ENCODE data around the gene ATP9B. TPM values are rescaled to one million over a fixed set of nuclear protein-coding genes. Genes with fewer than 3 reads are reported as not detected.

Gene ATP9B
- total RNA-seq (2022; extraction: Qiagen RNA extraction; ENCODE audit: low read depth): 13.8 to 21.2 TPM (median 18.3 TPM) in 5 replicates

DNA sequence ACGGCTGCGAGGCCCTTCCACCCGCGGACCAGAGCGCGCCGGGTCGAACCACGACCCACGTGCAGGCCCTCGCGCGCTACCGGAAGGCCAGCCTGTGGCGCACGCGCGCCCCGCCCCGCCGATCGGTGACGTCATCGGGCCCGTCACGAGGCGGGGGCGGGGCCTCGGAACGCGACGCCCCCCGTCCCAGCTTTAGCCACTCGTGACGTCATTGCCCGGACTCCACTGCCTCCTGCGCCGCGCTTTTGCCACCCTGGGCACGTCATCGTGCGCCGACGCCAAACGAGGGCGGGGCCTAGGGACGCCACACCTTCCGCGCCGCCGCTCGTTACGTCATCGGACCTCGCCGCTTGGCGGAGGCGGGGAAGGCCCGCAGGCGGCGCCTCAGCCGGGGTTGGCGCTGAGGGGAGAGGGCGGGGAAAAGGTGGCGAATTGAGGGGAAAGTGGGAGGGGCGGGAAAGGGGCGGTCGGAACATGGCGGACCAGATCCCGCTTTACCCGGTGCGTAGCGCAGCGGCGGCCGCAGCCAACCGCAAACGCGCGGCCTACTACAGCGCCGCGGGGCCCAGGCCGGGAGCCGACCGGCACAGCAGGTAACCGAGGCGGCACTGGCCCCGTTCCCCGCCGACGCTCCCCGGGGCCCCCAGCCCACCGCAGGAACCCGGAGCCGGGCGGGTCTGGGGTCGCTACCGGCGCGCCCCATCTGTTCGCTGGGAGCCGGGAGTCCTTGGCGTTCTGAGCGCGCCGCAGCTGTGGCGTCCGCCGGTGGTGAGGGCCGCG lies at the start of gene ATP9B:
Gene ATP9B, plus strand, starts transcription at position 458 of the 780 bp plus-strand sequence. Its CDS starts 17 bp downstream, at position 475.

DNA sequence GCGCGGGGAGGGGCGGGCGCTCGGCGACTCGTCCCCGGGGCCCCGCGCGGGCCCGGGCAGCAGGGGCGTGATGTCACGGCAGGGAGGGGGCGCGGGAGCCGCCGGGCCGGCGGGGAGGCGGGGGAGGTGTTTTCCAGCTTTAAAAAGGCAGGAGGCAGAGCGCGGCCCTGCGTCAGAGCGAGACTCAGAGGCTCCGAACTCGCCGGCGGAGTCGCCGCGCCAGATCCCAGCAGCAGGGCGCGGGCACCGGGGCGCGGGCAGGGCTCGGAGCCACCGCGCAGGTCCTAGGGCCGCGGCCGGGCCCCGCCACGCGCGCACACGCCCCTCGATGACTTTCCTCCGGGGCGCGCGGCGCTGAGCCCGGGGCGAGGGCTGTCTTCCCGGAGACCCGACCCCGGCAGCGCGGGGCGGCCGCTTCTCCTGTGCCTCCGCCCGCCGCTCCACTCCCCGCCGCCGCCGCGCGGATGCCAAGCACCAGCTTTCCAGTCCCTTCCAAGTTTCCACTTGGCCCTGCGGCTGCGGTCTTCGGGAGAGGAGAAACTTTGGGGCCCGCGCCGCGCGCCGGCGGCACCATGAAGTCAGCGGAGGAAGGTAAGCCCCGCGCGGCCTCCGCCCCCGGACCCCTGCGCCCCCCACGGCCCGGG lies 326.7 kb downstream of the ATP9B start, which contains the start of gene NFATC1:
Gene NFATC1, plus strand, starts transcription at position 170 of the 644 bp plus-strand sequence. Its CDS starts 295 bp downstream, at position 465.

Other genes with a start within 250 kb of the ATP9B start
- not detected in 5 replicates for gene SALL3, start 89.6 kb upstream of the ATP9B start, total RNA-seq (2022; extraction: Qiagen RNA extraction; ENCODE audit: low read depth)

All from A549 treated with CpdA at 1 μM for 4 hours (cell line).